Measurements from ENCODE around the gene DOK7. TPM values are rescaled to one million over a fixed set of nuclear protein-coding genes. Genes with fewer than 3 reads are reported as not detected.

DOK7 gene
- total RNA-seq, 1 donor from 2014 or later: not detected

- DNase-seq (ENCODE audit: low read depth in 2 of 2): no peak
Measured at GRCh38 chr4:3462321-3462789, 751 bp upstream of the DOK7 start.

DNA sequence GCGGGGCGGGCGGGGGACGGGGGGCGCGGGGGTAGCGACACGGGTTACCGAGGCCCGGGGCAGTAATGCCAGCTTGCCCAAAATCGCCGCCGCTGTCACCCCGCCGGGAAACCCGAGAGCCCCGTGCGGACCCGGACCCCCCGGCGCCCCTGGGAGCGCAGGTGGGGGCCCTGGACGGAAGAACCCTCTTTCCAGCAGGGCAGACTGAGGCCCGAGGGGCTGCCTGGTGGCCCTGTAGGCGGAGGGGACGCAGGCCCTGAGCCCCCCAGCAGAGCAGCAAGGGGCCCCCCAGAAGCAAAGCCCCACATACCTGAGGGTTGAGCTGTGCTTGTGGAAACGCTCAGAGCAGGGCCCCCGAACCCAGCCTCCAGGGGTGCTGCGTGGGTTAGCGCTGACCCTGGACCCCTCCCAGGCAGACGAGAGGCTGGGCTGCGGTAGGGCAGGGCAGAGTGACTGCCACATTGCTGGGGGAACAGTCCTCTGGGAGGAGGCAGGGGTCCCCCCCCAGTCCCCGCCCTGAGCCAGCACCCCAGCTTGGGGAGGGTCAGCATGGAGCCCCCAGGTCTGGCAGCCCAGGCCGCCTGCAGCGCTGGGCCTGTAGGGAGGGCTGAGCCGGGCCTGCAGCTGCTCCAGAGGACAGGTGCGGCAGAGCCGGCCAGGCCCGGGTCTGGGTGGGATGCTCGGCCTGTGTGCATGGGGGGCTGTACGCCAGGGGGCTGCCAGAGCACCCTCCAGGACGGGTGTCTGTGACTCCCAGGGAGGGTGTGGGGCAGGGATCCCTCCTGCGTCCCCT, 646 bp downstream of the DOK7 start:
- no peak for DNase-seq (ENCODE audit: low read depth in 2 of 2)

DNA sequence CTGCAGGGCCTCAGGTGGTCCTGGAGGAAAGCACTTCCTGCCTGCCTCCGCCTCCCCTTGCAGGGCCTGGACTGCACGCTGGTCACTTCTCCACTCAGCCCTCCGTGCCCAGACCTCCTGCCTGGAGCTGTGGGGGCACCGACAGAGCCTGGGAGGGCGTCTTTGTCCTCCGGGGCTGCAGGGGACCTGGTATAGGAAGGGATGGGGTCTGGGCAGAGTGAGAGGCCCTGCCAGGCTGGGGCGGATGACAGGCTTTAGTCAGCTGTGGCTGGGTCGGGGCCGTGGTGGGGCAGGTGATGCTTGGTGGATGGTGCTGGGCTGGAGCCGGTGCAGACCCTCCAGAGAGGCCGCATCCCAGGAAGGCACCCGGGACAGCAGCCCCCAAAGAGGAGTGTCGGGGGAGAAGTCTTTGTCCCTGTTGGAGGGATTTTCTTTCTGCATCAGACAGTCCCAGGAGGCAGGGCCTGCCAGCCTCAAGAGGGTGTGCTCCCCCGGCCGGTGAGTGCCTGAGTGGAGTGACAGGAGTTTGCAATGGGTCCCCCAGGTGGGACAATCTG, 1.3 kb downstream of the DOK7 start:
- no peak for DNase-seq (ENCODE audit: low read depth in 2 of 2)

- DNase-seq (ENCODE audit: low read depth in 2 of 2): no peak
Measured at GRCh38 chr4:3464911-3465697, 2.0 kb downstream of the DOK7 start.

- peak in 1 of 2 donors; percentile 30 for DNase-seq (ENCODE audit: low read depth in 2 of 2)
Measured at GRCh38 chr4:3465698-3466671, 2.9 kb downstream of the DOK7 start.

DNA sequence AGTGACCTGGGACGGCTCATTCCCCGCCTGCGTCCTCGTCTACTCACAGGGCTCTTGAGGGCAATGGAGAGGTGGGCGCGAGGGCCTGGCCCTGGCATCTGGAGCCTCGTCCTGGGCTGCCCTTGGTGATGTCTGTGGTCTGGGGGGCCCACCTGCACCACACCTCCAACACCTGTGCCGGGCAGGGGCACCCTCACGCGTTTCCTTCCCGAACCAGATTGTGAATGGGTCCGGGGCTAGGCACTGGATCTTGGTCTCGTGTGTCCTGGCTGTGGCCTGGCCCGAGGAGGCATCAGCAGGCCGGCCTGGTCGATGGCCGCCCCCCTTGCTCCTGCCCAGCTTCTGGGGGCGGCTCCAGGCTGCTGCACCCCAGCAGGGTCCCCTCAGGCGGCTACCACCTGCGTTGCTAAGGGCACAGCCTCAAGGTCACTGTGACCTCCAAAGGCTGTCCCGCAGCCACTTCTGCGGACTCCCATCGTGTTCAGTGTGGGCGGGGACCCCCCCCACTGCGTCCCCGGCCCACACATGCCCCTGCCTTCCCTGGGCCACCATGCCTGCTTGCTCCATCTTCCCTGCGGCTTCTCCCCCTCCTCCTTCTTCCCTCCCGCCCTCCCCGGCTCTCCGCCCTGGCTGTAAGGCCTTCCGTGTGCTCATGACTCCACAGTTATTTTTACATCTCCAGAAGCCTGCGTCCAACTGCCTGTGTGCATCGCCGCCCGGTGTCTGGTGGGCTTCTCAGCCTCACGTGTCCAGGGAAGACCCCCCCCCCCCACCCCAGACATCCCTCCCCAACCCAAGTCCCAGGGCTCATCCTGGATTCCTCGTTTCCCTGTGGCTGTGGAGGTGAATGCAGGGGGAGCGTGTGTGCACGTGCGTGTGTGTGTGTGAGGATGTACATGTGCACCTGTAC, 3.8 kb downstream of the DOK7 start:
- DNase-seq (ENCODE audit: low read depth in 2 of 2): no peak

DNA sequence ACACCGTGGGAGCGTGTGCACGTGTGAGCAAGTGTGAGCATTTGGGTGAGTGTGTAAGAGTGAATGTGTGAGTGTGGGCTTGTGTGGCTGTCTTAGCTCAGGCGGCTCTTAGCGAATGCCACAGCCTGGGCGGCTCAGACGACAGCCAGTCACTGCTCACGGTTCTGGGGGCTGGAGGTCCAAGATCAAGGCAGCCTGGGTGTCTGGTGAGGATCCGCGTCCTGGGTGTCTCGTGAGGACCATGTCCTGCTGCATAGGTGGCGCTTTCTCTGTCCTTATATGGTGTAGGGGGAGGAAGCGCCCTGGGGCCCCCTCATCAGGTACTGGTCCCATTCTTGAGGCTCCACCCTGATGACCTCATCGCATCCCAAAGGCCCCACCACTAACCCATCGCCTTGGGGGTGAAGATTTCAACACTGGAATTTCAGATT, 4.5 kb downstream of the DOK7 start:
- DNase-seq (ENCODE audit: low read depth in 2 of 2): no peak

DNA sequence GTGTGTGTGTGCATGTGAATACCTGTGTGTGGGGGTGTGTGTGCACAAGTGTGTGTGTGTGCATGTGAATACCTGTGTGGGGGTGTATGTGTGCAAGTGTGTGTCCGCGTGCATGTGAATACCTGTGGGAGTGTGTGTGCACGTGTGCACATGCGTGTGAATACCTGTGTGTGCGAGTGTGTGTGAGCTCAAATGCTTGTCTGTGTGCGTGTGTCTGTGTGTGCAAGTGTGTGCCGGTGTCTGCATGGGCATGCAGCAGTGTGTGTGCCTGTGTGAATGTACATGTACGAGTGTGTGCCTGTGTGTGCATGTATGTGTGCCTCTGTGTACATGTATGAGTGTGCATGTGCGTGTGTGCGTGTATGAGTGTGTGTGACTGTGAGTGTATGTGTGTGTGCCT, 5.0 kb downstream of the DOK7 start:
- no peak for DNase-seq (ENCODE audit: low read depth in 2 of 2)

GRCh38 chr4:3468804-3469203, 5.7 kb downstream of the DOK7 start:
- DNase-seq (ENCODE audit: low read depth in 2 of 2): no peak

GRCh38 chr4:3469386-3470243, 6.5 kb downstream of the DOK7 start:
- DNase-seq (ENCODE audit: low read depth in 2 of 2): no peak

DNA sequence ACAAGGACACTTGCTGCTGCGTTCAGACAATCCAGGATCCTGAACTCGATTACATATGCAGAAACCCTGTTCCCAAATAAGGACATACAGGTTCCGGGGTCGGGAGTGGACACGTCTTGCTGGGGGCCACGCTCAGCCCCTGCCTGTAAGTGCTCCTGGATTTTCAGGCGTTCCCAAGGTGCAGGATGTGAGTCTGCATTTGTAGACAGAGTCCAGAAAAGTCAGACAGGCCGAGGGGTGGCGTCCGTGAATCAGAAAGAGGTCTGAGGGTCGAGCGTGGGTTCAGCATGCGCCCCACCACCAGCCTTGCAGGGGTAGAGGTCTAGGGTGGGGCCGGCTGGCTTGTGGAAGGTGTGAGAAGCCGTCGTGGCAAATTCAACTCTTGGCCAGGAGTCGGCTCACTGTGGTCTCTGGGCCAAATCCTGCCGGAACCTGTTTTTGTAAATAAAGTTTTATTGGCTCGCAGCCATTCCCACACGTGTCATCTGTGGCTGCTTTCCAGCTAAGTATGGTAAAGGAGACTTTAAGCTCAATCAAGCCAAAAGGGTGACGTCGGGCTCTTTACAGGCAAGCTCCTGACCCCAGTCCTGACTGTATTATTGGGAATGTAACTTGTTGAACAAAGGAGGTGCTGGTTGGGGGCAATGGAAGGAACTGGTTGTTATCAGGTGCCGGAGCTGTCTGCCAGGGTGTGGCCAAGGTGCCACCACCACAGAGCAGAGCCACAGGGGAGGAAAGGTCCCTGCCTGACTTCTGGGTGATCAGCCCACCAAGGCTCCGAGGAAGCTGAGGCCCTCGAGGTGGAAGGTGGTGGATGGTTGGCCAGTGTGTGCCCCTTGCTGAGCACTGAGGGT, 7.4 kb downstream of the DOK7 start:
- DNase-seq (ENCODE audit: low read depth in 2 of 2): peak; percentile 28 to 62

DNA sequence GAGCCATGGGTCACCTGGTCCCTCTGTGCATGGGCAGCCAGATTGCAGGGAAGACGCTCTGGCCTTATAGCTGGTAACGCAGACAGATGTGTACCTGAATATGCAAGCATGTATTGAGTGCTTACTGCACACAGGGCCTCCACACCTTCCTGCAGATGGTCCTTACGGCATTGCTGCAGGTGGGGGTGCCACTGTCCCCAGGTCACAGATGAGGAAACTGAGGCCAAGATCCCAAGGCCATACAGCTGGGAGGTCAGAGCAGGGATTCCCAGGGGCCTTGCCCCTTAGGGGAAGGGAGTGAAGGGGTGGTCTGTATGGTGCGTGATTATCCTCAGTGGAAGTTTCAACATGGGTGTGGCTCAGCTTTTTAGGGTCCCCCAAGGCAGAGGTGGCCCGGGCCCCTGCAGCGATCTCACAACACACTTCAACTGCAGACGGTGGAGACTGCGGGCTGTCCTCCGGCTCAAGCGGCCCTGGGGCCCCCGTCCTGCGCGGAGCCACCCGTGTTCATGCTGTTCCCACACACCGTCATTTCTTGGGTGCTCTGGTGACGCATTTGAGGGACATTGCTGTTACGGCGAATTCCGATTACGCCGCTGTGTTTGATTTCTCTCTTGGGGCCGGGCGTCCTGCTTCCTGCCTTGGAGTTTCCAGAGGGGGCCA, 8.1 kb downstream of the DOK7 start:
- no peak for DNase-seq (ENCODE audit: low read depth in 2 of 2)

- no peak for DNase-seq (ENCODE audit: low read depth in 2 of 2)
Measured at GRCh38 chr4:3471886-3472285, 8.8 kb downstream of the DOK7 start.

DNA sequence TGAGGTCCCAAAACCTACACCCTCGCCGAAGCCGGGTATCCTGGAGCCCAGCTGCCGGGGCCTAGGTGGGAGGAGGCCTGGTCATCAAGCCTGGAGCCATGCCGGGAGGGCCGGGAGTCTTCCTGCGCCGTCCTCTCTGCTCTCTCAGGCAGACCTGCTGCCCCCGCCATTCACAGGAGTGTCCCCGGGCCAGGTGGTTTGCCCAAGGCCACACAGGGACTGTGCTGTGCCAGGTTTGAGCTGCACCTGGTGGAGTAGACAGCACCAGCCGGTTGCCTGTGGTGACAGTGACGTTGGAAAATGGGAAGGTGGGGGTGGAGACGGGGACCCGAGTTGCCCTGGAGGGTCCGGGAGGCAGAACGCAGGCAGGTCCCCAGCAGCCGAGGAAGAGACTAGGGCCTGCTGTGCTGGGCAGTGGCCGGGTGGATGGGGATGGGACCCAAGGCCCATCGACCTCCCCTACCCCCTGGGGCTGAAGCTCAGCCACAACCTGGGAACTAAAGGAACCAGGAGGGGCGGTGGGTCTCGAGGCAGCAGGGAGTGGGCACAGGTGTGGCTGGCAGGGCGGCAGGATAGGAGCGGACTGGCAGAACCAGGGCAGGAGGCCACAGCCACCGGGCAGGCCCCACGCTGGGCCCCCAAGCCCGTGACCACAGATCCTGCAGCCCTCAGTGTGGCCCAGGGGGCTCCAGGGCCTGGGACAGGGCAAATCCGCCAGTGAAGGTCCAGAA, 9.5 kb downstream of the DOK7 start:
- no peak for DNase-seq (ENCODE audit: low read depth in 2 of 2)

DNA sequence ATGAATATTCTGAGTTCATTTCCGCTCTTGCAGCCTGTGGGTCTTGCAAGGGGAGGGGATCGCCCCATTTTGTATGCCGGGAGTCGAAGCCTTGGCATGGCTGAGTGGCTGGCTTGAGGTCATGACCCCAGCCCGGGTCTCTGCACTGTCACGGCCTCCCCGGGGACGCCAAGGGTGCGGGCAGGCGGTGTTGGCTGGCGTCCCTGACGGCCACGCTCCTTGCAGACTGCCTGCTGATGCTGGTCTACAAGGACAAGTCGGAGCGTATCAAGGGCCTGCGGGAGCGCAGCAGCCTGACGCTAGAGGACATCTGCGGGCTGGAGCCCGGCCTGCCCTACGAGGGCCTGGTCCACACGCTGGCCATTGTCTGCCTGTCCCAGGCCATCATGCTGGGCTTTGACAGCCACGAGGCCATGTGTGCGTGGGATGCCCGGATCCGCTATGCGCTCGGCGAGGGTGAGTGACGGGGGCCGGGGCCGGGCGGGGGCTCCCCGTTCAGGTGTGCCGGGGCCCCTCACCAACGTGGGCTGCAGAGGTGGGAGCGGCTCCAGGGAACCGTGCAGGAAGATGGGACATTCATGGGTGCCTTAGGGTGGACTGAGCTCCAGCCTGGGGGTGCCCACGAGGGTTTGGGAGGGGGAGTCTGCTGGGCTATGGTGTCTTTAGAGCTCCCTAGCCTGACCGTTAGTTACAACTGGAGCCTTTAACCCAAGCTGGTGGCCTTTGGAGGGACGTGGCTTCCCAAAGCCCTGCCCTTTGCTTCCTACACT, 10.3 kb downstream of the DOK7 start:
- no peak for DNase-seq (ENCODE audit: low read depth in 2 of 2)

Measured in lung microvascular endothelial cell (primary cell).